ENCODE measurements around the gene NEK2.

- no peak for TF ChIP-seq CTCF (IDR thresholded peaks at IDR 0.05)
- TF ChIP-seq EZH2 (IDR thresholded peaks at IDR 0.05): no peak
- no peak for TF ChIP-seq EZH2phosphoT487 (IDR thresholded peaks at IDR 0.05)
Observed at GRCh38 chr1:211711315-211711705, 35.9 kb upstream of the NEK2 start.
